HG02938 (cell line): ENCODE data around the gene MAPK4.
"Not testable (repeated sequence)": the region's sequence is repeated elsewhere in the genome, so short reads cannot be mapped to it uniquely, and the experiment has no call there.

Source experiments
- ATAC-seq: cut with Tn5 transposase; IDR thresholded peaks from one replicate; pipeline ENCODE4 v1.9.1; 2021; ENCODE audit warnings: mild to moderate bottlenecking, moderate library complexity; ENCODE audit not compliant: unreplicated experiment

Gene MAPK4

GRCh38 chr18:50679056-50679455 lies 119.2 kb downstream of the MAPK4 start:
- no peak for ATAC-seq

GRCh38 chr18:50679656-50680055 lies 119.8 kb downstream of the MAPK4 start:
- no peak for ATAC-seq

- ATAC-seq, result no peak
Measured at GRCh38 chr18:50680966-50681365, 121.1 kb downstream of the MAPK4 start.

DNA sequence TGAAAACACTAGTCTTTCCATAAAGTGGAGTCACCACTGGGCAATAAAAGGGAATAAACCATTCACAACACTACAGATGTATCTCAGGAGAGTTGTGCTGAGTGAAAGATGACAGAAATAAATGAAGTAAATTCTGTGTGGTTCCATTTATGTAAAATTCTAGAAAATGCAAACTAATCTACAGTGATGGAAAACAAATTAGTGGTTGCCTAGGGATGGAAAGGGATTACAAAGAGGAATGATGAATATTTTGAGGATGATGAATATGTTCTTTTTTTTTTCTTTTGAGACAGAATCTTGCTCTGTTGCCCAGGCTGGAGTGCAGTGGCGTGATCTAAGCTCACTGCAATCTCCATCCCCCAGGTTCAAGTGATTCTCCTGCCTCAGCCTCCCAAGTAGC lies 123.0 kb downstream of the MAPK4 start:
- ATAC-seq, result no peak

DNA sequence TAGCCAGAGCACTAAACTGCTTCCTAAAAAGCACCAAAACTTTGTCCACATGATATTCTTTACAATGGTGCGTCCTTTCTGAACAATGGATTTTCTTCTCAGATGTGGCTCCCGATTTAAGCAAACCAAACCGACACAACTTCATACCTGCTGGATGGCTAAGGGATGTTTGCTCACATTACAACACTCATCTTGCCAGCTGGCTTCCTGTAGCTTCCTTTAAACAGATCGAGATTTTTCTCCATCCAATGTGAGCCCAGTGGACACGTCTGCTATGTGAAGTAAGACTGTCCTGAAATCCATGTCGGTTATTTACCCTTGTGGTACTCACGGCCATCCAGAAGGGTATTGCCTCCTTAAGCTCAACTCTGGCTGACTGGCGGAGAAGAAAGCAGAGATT lies 126.5 kb downstream of the MAPK4 start:
- no peak for ATAC-seq

DNA sequence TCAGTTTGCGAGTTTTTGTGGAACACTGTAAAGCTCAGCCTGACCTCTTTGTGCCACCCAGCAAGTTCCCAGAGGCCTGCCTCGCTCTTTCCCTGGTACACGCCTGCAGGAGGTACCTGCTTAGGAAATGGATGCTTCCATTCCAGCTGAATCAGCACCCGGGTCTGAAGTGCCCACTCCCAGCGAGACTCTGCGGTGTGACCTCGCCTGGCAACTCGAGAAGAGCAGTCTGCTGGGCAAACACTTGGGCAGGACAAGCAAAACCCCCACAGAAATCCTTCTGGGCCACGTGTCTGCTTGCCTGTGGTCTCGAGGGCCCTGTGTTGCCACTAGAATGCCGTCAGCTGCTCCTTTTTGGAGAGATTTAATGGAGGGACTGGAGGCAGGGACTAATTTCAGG lies 127.6 kb downstream of the MAPK4 start:
- no peak for ATAC-seq

DNA sequence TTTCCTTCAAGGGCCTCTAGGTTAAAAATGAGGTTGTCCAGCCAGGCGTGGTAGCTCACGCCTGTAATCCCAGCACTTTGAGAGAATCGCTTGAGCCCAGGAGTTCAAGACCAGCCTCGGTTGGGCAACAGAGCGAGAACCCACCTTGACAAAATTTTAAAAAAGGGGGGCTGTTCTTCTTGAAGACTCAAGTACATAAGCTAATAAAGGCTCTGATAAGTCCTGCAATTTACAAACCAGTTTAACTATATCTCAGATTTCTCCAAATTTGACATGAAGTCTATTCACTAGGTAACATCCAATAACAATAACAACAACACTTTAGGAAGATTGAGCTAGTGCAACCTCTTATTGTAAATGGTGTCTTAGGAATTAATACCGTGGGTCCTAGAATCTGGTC lies 129.7 kb downstream of the MAPK4 start:
- ATAC-seq, result no peak

DNA sequence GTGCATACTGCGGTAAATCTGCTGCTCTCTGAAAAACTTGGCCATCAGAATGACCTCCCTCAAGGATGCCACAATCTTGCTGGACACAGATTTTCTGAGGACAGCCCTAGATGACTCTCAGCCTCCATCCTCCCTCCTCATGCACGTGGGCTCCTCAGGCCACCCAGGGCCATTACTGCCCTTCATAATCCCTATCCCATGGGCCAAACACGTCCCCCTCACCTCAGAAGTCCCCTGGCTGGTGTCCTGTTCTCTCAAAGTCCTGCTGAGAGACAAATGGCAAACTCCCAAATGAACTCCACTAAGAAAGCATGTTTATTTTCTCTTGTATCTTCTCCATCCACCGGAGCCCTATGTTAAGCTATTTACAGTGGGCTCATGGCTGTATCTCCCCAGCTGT lies 134.3 kb downstream of the MAPK4 start:
- ATAC-seq, result no peak

DNA sequence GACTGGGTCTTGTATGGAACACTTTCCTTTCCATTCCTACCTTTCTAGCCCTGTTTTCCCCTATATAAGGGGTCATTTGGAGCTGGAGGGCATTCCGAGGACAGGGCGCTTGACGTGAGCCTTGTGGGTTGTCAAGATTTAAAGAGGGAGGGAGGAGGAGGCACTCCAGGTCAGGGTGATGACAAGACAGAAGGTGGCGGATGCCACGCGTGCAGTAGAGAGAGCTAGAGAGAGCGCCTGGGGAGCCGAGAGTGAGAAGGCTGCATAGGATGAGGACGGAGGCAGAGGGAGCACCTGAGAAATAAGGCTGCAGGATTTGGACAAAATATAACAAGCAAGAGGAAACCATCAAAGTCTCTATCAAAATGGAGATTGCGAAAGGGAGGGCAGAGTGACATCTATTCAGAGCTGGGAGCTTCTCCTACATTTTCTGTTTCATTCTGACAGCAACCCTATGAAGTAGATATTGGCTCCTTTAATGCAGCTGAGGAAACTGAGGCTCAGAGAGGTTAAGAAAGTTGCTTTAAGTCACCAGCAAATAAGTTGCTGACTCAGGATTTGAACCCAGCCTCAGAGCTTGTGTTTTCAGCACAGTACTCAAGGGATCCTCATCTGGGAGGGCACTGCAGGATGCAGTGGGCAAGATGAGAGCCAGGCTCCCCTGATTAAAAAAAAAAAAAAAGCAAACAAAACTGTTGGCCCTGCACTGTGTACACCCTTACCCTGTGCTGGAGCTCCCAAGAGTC lies 135.7 kb downstream of the MAPK4 start:
- ATAC-seq, result no peak

DNA sequence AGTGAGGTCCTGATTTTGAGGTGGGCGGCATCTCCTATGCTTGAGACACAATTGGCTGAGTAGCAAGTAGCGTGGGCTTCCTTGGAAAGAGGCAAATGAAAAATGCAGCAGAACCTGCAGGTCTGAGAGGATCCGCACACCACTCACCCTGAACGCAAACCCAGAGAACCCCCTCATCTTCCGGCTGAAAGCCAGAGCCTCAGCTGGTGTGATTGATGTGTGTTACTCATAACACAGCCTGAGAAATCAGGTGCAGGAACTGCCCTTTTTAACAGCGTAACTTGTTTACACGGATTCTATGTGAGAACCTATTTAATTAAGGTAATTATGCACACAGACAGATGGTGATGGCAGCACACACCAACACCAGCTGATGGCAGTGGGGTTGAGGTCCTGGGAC lies 136.5 kb downstream of the MAPK4 start:
- ATAC-seq, result no peak

DNA sequence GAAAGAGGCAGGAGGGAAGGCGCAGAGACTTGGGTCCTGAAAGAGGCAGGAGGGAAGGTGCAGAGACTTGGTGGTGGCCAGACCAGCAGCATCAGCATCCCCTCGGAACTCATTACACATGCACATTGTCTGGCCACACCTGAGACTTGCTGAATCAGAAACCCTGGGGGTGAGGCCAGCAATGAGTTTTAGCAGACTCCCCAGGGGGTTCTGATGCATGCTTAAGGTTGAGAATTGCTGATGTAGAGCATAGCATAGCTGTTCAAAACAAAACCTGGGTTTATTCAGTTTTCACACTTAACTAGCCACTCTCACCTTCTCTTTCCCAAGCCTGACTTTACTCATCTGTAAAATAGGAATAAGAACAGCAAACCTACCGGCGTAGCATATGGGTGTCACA lies 137.0 kb downstream of the MAPK4 start:
- ATAC-seq, result peak; percentile 46

DNA sequence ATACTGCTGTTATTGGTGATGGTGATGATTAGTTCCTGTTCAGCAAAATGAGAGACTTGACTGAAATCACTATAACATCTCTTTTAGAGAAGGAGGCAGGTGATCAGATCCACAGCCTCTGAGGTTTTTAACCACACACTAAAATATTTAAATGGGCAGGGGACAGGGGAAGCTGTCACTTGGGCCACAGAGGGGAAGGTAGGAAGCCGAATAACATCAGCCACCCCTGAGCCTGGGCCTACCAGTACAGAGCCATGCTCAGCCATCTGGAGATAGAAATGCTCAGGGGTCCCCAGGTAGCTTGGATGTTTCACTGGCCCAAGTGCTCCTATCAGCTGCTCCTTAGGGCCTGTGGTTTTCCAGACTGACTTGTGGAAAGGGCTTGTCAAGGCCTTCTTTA lies 137.6 kb downstream of the MAPK4 start:
- peak; percentile 37 for ATAC-seq

DNA sequence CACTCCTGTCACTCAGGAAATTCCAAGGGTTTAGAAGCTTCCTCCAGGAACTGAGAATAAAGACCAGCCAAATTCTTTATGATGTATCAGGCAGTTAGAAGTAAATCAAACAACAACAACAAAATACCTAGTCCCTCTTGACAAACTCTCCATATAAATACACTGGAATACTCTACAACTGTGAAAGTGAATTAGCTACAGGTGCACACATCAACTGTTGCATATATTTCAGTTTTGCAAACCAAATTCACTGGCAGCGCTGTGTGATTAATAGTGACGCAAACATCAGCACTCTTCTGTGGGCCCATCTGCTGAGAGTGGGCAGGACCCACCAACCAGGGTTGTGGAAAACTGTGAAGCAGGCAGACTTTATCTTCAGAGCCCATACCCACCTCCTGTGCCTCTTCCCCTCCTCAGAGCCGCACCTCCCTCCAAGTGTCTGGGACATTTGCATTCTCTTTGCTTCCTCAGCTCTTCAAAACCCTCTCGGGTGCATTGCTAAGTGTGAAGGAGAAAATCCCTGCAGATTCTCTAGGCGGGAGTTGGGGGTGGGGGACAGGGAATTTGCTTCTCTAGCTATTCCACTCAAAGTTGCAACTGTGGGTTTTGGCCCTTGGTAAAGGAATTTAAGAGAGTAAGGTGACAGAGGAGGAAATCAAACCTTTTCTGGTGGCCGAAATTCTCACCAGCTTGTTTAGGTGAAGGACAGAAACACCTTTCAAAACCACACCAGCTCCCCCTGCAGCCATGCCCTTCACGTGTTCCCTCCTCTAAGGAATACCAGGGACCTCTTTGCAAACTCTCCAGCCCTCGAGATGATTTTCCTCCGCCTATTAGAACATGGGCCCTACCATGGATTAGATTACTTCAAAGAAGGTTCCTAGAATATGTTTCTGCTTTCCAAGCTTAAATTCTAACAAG lies 140.6 kb downstream of the MAPK4 start:
- ATAC-seq, result no peak

- no peak for ATAC-seq
Measured at GRCh38 chr18:50704357-50704940, 144.6 kb downstream of the MAPK4 start.

- no peak for ATAC-seq
Measured at GRCh38 chr18:50706199-50706598, 146.3 kb downstream of the MAPK4 start.

DNA sequence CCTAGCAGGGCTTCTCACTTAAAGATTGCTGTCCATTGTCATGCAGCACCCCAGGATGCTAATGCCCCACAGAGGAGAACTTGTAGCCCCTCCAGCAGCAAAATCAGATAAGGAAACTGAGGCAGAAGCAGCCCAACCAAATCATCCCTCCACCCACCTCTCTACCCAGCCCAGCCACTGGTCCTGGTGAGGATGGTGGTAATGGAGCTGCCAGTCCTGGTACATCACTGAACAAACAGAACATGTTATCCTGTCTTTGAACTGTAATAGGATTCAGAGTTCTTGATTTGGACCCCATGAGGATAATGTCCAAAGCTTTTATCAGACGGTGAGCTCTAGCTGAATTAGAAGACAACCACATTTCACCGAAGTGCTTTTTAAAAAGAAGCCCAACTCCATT lies 146.8 kb downstream of the MAPK4 start:
- no peak for ATAC-seq

- not testable (repeated sequence) for ATAC-seq
Measured at GRCh38 chr18:50707297-50707696, 147.4 kb downstream of the MAPK4 start.

GRCh38 chr18:50707855-50708469 lies 148.1 kb downstream of the MAPK4 start:
- no peak for ATAC-seq

DNA sequence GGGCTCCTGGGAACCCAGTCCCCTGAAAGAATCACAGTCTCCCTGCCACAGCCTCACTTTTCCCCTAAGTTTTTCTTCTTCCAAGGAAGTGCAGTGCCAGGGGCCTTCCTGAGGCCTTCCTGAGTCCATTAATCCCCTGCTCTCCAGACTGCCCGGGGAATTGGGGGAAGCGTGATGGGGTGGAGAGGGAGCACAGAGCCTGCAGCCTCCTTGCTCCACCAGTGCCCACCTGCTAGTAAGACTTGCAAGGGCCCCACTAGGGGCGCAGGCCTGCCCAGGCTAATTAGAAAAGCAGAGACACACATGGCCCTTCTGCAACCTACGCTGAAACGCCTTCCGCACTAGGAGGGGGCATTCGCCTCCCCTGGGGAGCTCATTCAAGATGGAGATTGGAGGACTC lies 149.3 kb downstream of the MAPK4 start:
- no peak for ATAC-seq

GRCh38 chr18:50711386-50711785 lies 151.5 kb downstream of the MAPK4 start:
- no peak for ATAC-seq

DNA sequence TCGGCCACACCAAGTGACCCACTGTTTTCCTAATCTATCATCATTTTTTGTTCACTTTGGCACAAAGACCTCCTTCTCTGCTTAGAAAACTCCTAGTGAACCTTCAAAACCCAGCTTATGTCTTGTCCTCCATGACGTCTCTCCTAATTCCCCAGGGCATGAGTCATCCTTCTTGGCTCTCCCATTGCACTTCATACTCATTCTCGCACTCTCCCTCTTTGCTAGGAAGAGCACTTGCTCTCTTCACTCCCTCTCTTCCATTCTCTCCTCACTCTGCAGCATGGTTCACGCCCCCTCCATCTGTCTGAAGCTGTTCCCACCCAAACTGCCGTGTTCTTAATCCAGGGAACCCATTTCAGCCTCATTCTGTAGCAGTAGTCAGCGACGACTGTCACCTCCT lies 156.0 kb downstream of the MAPK4 start:
- ATAC-seq, result no peak
